HG02981 (cell line): ENCODE data around the gene TMEM132D.
"Not testable (repeated sequence)": the region's sequence is repeated elsewhere in the genome, so short reads cannot be mapped to it uniquely, and the experiment has no call there.

Experiments used
- ATAC-seq: cut with Tn5 transposase; IDR thresholded peaks from one replicate; pipeline ENCODE4 v1.9.1; 2021; ENCODE audit warnings: mild to moderate bottlenecking, moderate library complexity; ENCODE audit not compliant: unreplicated experiment

TMEM132D gene

DNA sequence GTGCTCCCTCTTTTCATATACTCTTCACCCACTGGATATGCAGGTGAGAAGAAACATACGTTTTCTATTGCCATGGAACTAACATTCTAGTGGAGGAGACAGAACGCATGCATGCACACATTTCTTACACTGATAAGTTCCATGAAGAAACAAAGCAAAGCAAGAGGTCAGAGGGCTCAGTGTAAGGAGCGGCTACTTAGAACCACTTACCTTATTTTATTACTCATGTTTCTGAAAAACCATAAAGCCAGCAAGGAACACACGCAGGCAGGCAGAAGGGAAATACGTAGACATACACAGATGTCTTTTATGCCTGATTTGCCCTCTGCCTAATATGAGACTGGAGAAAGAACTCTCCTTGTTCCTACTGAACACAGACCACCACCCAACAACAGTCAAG lies 362.9 kb downstream of the TMEM132D start:
- no peak for ATAC-seq

DNA sequence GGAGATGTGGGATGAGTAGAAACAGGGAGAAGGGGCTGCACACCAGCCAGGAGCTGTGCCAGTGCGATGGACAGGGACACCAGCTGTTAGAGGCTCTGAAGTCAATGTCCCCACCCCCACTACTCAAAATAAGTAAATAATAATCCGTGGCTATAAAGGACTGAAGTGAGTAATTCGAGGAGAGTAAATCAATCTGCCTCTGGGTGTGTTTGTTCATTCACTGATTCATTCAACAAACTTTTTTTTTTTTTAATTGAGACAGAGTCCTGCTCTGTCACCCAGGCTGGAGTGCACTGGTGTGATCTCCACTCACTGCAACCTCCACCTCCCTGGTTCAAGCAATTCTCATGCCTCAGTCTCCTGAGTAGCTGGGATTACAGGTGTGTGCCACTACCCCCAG lies 363.6 kb downstream of the TMEM132D start:
- ATAC-seq, result no peak

DNA sequence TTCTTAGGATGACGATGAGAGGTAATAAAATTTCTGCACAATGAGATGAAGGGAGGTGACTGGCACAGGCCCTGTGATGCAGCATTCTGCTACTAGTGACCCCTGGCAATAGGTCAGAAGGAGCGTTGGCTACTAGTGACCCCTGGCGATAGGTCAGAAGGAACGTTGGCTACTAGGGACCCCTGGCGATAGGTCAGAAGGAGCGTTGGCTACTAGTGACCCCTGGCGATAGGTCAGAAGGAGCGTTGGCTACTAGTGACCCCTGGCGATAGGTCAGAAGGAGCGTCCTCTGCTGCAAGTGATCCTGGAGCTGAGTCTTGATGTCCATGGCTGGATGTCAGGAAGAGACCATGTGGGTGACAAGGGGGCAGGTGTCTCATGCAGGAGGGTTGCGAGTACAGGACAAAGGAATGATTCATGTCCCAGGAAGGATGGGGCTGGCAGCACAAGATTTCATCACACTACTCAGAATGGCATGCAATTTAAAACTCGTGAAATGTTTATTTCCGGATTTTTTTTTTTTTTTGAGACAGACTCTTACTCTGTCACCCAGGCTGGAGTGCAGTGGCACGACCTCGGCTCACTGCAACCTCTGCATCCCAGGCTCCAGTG lies 365.0 kb downstream of the TMEM132D start:
- ATAC-seq, result not testable (repeated sequence)

DNA sequence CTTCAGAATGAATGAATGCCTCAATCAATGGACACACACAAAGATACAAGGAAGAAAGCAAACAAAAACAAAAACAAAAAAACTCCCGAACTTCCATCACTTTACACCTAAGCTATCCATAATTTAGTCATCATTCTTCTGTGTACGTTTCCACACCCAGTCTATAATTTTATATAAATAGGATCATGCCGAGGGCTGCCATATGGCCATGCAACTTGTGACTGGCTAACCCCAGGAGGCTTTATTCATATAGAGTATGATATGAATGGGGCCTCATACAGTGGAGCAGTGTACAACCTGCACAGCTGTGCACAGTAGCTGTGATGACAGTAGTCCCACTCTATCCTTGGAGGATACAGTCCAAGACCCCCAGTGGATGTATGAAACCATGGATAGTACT lies 365.7 kb downstream of the TMEM132D start:
- no peak for ATAC-seq

DNA sequence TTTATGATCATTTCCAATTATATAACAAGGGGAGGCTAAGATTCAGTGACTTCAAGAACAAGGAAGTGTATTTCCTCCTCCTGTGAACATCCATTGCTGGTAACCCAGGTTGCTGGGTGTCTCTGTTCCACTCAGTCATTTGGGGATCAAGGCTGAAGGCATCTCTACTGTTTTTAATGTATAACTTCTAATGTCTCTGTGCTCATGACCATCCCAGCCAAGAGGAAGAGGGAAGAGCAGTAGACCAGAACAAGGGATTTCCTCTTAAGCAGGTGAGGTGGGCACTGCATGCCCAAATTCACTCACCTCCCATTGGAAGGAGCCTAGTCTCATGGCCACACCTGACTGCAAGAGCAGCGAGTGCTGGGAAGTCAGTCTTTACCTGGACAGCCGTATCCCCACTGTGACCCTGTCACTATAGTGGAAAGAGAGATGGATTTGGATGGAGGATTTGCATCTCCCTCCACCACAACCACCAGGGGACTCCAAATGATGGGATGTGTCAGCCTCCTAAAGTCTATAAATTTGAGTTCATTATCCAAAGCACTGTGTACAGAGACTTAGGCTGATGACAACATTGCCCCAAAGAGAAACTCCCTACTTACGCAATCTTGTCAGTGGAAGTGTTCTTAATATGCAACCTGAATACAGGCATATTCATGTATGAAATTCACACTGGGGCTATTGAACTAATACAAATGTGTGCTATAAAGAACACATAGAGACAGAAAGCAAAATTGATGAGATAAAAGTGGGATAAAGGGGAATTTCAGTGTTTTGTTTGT lies 368.7 kb downstream of the TMEM132D start:
- ATAC-seq, result no peak

DNA sequence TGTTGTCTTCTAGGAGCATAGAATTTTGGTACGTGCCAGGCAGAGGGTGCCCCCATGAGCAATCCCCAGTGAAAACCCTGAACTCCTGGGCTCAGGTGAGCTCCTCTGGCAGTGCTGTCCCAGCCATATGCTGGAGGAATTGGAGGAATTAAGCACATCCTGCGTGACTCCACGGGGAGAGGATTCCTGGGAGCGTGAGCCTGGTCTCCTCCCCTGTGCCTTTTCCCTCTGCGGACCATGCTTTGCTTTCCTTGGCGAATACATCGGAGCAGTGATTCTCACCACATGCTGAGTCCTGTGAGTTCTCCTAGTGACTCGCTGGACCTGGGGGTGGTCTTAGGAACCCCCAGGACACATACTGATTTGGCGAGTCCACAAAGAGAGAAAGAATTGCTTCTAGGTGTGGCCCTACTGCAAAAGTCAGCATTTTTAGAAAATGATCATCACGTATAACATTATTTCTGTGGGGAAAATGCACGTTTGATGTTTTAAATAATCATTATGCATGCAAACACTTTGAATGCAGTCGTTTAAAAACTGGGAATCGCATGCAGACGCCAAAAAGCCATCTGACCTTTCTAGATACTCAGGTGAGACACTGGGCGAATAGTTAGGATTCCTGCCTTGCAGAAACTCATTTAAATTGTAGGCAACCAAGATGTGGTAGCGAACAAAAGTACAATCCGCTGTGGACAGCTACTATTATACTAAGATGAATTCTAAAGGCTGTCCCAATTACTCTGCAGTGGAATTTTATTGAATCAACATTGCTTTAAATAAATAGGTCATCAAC lies 370.9 kb downstream of the TMEM132D start:
- no peak for ATAC-seq

DNA sequence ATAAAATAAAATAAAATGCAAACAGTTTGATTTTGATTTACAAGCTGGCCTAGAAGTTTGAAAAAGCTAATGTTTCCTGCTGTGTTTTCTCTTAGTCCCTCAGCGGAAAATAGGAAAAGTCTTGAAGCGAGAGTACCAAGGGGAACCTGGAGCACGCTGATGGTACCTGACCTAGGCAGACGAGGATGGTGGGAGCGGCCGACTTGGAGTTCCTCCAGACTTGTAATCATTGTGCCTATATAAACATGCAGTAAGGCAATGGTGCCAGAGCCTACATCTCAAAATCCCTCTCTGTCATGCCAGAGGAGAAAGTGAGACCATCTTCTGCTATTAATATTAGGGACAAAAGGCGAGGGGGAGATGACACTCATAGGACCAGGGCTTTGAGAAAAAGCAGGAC lies 371.7 kb downstream of the TMEM132D start:
- no peak for ATAC-seq

DNA sequence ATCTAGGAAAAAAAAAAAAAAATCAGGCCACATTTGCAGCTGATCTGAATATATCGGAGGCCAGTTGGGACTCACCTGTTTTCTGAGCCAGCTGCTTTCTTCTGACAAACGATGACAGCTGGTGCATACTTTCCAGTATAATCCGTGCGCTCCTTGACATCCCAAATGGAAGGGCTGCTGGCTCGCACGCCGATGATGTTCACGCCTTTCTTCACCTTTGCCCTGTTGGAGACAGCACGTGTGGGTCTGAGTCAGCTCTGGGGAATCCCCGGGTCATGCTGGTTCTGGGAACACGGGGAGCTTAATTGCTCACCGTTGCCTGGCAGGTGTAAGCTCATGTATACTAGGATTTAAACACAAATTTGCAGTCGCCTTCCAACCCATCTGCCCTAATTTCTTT lies 372.8 kb downstream of the TMEM132D start:
- no peak for ATAC-seq

DNA sequence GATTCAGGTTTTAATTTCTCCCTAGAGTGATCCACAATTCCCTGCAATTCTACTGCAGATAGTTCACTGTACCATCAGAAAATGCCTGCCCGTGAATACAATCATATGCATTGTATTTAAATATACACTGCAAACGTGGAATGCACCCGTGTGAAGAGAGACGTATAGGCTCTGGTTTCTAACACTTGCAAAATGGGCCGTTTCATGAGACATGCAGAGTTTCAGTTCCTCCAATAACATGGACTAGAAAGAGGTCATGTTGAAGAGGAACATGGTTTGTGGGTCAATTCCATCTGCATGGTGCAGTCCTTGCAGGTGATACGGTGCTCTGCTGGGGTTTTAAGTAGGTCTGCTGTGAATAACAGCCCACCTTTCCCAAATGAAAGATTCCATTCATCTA lies 373.3 kb downstream of the TMEM132D start:
- no peak for ATAC-seq

DNA sequence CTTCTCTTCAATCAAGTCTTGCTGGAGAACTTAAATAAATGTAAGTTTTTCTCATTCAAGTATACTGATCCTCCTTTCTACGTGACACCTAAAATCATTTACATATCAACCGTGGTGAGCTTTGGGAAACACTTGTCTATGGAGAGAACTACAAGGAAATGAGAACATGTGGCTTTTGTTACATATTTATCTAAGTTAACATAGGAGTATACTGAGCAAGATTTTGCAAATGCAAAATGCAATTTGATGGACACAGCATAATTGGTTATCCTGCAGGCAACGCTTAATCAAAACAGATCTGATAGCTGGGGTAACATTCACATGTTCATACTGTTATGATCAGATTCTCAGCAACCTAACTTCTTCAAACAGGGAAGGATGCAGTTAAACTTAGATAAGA lies 376.3 kb downstream of the TMEM132D start:
- no peak for ATAC-seq

DNA sequence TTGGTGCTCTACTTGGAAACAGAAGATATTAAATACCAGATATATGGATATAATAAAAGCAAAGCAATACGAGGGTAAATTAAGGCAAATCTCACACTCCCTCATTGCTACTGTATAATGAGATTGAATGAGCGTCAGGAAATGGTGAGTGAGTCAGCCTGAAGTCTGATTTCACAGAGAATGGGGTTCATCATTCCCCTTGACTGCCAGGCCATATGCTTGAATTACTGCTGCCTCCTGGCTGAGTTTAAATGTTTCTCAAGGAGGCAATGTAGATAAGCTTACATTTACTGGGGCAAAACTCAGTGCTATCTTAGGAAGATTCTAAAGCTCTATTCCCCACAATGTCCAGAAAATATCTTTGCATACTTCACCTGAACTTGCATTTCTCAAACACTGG lies 380.2 kb downstream of the TMEM132D start:
- ATAC-seq, result no peak

DNA sequence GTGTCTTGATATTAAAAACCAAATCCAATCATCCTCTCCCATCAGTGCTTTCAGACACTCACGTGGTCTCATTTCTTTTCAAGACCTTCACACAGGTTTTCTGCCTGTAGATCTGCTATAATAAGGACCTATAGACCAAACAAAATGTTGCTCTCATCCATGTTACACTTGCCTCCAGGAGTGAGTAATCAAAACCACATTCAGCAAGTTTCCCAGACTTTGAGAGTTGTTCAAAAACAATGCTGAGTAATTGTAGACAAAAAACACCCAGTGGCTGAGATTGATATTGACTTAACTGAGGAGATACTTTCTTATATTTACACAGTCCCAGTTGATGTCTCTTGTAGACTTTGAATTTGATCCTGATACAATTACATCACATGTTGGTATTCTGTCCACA lies 383.1 kb downstream of the TMEM132D start:
- no peak for ATAC-seq

DNA sequence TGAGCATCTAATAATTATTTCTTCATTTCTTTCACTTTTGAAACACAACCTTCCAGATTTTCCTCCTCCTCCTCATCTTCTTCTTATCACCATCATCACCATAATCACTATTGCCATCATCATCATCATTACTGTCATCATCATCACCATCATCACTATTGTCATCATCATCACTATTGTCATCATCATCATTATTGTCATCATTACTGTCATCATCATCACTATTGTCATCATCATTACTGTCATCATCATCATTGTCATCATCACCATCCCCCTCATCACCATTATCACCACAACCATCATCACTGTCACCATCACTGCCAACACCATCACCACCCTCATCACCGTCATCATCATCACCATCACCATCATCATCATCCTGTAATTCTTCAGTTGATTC lies 400.0 kb downstream of the TMEM132D start:
- ATAC-seq, result no peak

DNA sequence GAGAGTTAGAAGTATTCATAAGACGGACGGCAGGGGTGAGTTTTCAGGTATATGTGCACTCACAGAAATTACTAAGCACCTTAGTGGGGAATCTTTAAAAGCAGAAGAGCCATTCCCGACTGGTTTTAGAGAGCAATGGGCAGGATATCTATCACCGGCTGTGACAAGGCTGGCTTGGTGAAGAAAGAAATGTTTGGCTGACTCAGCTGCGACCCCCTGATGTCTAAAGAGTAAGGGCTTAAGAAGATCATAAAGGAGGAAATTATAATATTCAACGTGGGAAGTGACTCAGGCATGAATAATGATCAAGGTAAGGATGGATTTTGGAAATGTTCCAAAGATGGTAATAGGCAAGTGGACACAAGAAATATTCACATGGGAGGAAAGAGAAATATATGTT lies 407.6 kb downstream of the TMEM132D start:
- ATAC-seq, result no peak

DNA sequence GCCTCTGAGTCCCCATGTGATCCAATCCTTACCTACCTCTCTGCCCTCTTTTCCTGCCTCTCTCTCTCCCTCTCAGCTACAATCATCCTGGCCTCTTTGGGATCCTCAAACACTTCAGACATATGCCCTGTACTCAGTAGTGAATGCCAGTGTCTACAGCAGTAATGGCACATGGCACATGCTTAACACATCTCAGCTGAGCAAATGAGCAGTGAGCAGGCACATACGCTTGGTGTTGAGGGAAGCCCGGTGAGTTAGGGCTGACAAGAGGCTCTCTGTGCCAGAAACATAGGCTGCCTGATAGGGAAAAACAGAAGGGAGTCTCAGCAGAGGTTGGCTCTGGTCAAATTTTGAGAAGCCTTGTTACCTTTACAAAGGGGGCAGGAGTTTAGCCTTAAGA lies 409.1 kb downstream of the TMEM132D start:
- no peak for ATAC-seq

DNA sequence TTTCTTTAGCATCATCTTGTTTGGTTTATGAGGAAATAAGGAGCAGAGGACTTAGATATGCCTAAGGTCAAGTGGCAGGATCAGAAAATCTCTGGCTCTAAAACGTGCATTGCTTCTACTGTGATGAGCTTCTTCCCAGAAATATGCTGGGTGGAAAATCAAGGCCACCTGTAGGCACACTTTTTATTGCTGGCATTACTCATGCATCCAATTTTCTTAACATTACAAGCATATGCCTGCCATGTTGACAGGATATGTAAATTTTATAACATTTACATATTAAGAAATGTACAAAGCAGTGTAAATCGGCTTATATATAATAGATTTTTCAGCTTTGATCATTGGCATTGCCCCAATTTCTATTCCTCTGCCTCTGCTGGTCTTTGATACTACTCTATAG lies 409.6 kb downstream of the TMEM132D start:
- ATAC-seq, result no peak

DNA sequence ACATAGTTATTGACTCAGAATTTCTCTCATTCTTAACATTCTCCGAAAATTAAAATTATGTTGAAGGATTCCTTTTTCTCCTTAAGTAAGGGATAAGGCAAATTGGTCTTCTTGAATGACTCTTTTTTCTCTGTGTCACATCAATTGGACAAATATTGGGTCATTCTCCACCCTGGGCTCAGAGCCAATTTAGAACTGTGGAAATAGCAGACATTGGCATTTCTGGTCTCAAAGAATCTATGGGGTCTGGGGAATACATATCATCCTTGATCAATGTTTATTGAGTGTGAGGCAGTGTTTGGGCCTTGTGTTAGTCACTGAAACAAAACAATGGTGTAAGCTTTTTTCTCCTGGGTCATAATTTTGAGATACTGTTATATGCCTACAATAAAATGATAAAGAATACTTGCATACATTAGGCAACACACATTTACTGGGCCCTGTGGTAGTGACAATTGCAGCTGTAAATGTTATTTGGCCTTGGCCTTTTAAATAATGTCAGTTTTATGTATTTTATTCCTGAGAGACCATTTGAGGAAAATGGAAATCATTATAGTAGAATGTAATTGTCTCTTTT lies 414.6 kb downstream of the TMEM132D start:
- ATAC-seq, result no peak

DNA sequence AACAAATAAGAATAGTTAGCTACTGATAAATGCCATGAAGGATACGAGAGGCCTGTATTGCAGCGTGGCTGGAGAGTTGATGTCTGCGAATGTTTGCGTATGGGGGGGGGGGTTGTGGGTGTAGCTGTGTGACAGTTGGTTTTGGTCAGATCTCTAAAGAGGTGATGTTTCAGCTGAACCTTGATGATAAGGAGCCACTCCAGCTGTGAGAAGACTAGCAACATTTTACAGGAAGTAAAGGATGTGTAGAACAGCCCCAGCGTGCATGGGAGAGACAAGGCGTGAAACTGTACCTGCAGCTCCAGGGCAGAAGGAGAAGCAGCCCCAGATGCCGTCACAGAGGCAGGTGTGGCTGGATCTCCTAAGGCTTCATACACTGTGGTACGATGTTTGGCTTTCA lies 416.9 kb downstream of the TMEM132D start:
- ATAC-seq, result no peak

DNA sequence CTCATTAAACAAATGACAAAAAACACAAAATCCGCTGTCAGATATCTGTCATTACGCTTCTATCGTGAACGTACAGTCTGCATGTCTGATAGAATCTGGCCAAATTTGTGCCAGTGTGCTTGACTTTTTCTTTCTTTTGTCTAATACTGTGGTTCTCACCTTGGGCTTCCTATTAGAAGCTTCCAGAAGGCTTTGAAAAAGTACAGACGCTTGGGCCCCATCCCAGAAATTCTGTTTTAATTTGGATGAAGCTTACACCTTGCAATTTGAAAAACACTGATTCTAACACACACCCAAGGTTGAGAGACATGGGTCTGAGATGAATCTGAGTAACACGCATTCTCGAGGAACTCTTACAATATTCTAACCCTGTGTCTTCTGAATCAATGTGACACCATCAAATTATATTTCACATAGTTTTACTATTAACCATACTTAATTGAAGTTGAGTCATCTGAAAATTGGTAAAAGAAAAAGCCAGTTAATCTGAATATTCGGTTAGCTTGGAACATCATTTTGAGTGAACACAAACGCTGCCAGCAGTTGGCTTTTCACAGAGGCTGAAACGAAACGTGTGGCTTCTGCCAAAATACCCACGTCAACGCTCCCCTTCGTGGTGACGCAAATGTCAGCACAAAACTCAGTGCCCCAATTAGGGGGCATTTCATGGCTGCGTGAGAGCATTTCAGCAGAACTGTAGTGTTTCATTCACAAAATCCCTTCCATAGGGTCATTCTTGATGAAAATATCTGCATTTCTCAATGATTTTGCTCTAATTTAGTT lies 420.5 kb downstream of the TMEM132D start:
- ATAC-seq, result no peak

DNA sequence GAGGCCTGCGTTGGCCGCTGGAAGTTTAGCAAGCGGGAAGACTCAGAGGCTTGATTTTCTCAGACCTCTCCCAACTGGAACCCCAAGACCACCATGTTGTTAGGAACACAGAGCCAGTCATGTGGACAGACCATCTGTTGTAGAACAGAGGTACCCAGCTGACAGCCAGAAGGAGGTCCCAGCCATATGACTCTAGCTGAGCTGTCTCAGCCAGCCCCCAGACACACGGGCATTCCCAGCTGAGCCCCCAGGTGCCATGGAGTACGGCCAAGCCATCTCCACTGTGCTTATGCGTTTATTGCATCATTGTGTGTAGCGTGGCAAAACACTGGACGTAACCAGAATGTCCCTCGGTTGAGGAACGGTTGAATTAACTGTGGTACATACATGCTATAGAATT lies 421.9 kb downstream of the TMEM132D start:
- no peak for ATAC-seq

DNA sequence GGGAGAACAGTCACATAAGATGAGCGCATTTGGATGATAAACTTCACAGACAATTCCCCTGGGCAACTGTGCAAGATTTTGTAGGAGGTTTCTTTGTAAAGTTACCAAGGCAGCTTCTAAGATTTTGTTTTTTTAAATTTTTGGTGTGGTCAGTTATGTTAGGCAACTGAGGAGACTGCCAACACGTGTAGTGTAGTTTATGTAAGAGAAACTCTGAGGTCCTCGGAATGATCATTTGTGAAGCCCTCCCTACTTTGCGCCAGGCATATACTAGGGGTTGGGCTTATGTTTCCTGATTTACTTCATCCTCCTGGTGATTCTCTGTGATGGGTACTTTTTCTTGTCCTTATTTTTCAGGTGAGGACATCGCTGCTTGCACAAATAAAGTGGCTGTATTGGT lies 433.6 kb downstream of the TMEM132D start:
- no peak for ATAC-seq
